Upper lobe of right lung (tissue), 1 donor: Measurements from ENCODE around the gene HBA1. TPM values are rescaled to one million over a fixed set of nuclear protein-coding genes. Genes with fewer than 3 reads are reported as not detected.

Experiments
- ATAC-seq: fragments of 200-7000 bp; cut with Tn5 transposase; one replicate; pipeline ENCODE4 v1.9.1; 2020; ENCODE audit warnings: mild to moderate bottlenecking, moderate library complexity
- DNase-seq: peaks from one replicate; pipeline ENCODE4 v3.0.0-alpha.2; 2020
- H3K27ac ChIP-seq: fragments of 200-600 bp; one replicate; pipeline ENCODE4 v1.8.0; 2022
- H3K27me3 ChIP-seq: fragments of 200-600 bp; one replicate; pipeline ENCODE4 v1.8.0; 2022; ENCODE audit warnings: mild to moderate bottlenecking
- H3K36me3 ChIP-seq: fragments of 200-600 bp; one replicate; pipeline ENCODE4 v1.8.0; 2022
- H3K4me1 ChIP-seq: fragments of 200-600 bp; one replicate; pipeline ENCODE4 v1.8.0; 2022
- H3K4me3 ChIP-seq: fragments of 200-600 bp; one replicate; pipeline ENCODE4 v1.8.0; 2022; ENCODE audit warnings: mild to moderate bottlenecking
- H3K9me3 ChIP-seq: fragments of 200-600 bp; one replicate; pipeline ENCODE4 v1.8.0; 2022
- intact Hi-C: fragments of 100-400 bp; cut with DNase I; formaldehyde crosslinking; loops from one replicate; pipeline ENCODE4 v1.11.0; 2022
- total RNA-seq: library from RNA; stranded (reverse); fragmentation: NEBNext Ultra II Directional; extraction: Animal tissue kit (Norgen Biotek cat#: 25700); gene quantifications from one replicate; pipeline ENCODE4 v1.2.1, GENCODE V29; 2021
- TF ChIP-seq, protein P1 (sequence below): fragments of 200-600 bp; IDR thresholded peaks from one replicate; pipeline ENCODE4 v1.8.0; 2022; ENCODE audit warnings: antibody characterized with exemption
- donor health status: DM: no; HTN: yes; CAD: no; lungs with severe emphysema.

Gene HBA1
- total RNA-seq, 1 donor from 2014 or later, result 241 TPM

DNA sequence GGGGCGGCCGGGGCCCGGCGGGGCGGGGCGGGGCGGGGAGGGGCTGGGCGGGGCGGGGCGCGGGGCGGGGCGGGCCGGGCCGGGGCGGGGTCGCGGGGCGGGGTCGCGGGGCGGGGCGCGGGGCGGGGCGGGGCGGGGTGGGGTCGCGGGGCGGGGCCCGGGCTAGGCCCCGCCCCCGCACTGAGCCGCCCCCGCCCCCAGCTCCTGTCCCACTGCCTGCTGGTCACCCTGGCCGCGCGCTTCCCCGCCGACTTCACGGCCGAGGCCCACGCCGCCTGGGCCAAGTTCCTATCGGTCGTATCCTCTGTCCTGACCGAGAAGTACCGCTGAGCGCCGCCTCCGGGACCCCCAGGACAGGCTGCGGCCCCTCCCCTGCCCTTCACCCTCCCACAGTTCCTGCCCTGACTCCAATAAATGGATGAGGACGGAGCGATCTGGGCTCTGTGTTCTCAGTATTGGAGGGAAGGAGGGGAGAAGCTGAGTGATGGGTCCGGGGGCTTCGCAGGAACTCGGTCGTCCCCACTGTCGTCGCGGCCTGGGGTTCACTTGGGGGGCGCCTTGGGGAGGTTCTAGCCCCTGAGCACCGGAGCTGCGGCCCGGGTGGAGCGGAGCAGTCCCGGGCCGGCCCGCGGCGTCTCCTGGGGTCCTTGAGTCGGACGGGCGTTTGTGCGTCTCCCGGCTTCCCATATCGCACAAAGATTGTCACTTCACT lies 11.5 kb upstream of the HBA1 start:
- intact Hi-C loops, result no loop called here
- DNase-seq, result no peak
- Histone ChIP-seq H3K4me1 (peaks cover 18% of the 10 kb centered on the region), H3K27me3 (peaks cover 48% of the 10 kb centered on the region), H3K9me3 (no peaks in the 10 kb centered on the region), H3K4me3 (no peak overlapping the region), H3K27ac (no peak overlapping the region), H3K36me3 (no peaks in the 10 kb centered on the region)
- TF ChIP-seq, protein P1, sequence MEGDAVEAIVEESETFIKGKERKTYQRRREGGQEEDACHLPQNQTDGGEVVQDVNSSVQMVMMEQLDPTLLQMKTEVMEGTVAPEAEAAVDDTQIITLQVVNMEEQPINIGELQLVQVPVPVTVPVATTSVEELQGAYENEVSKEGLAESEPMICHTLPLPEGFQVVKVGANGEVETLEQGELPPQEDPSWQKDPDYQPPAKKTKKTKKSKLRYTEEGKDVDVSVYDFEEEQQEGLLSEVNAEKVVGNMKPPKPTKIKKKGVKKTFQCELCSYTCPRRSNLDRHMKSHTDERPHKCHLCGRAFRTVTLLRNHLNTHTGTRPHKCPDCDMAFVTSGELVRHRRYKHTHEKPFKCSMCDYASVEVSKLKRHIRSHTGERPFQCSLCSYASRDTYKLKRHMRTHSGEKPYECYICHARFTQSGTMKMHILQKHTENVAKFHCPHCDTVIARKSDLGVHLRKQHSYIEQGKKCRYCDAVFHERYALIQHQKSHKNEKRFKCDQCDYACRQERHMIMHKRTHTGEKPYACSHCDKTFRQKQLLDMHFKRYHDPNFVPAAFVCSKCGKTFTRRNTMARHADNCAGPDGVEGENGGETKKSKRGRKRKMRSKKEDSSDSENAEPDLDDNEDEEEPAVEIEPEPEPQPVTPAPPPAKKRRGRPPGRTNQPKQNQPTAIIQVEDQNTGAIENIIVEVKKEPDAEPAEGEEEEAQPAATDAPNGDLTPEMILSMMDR, result no peak
- peak; percentile 52 for ATAC-seq

DNA sequence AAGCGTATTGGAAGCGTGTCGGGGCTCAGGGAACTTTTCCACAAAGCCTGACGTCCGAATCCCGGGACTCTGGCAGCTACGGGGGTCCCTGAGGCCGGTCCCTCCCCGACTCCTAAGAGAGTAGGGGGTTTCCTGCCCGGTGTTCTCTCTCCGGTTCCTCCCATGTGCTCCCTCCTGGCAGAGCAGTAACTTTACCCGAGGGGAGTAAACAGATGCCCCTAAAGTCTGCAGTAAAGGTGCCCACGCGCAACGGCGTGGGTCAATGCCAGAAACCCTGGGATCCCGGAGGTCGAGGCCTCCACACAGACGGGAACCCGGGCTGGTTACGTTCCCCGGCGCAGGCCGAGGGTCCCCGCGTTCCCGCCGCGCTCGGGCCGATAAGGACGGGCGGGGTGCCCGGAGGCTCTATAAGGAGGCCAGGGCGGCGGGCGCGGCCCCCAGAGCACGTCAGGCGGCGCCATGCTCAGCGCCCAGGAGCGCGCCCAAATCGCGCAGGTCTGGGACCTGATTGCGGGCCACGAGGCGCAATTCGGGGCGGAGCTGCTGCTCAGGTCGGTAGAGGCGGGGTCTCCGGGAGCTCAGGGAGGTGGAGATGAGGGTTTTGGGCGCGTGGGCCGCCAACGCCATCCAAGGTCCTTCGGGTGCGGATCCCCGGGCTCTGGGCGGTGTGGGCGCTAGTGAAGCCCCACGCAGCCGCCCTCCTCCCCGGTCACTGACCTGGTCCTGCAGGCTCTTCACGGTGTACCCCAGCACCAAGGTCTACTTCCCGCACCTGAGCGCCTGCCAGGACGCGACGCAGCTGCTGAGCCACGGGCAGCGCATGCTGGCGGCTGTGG lies 10.7 kb upstream of the HBA1 start, which contains the start of gene HBM:
TSS of gene HBM (plus strand) at position 440 of the 836 bp plus-strand sequence. CDS start at position 460, 20 bp downstream.
- intact Hi-C loops, result no loop called here
- TF ChIP-seq, protein P1, result no peak
- no peak within 1 kb of the TSS for H3K4me3 ChIP-seq

DNA sequence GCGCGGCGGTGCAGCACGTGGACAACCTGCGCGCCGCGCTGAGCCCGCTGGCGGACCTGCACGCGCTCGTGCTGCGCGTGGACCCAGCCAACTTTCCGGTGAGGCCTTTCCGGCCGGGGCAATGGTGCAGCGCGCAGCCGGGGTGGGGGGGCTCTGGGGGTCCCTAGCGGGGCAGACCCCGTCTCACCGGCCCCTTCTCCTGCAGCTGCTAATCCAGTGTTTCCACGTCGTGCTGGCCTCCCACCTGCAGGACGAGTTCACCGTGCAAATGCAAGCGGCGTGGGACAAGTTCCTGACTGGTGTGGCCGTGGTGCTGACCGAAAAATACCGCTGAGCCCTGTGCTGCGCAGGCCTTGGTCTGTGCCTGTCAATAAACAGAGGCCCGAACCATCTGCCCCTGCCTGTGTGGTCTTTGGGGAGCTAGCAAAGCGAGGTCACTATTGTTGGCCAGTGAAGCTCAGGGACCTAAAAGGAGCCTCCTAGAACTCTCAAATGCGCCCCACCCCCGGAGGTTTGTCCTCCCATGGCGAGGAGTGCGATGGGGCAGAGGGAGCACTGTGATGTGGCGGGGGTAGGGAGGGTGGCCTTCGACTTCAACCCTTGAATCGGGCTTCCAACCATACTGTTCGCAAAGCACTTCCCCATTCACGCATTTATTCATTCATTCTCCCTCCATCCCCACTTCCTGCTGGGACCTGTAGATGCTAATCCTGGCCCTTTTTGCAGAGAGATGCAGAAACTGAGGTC lies 9.9 kb upstream of the HBA1 start:
- ATAC-seq, result no peak
- peaks cover 18% of the 10 kb centered on the region for H3K4me1 ChIP-seq
- intact Hi-C loops, result no loop called here
- H3K27ac ChIP-seq, result no peak overlapping the region
- TF ChIP-seq, protein P1, result no peak
- DNase-seq, result no peak
- no peak overlapping the region for H3K4me3 ChIP-seq
- H3K9me3 ChIP-seq, result no peaks in the 10 kb centered on the region
- H3K27me3 ChIP-seq, result peaks cover 61% of the 10 kb centered on the region
- no peaks in the 10 kb centered on the region for H3K36me3 ChIP-seq

More for the DNA sequence above, 10.7 kb upstream of the HBA1 start, which contains the start of gene HBM:
- ATAC-seq, result no peak
- Histone ChIP-seq H3K27ac (no peak within 1 kb of the TSS), H3K9me3 (no peaks in the 10 kb centered on the region), H3K27me3 (peaks cover 53% of the 10 kb centered on the region), H3K36me3 (no peaks in the 10 kb centered on the region), H3K4me1 (peaks cover 18% of the 10 kb centered on the region)
- DNase-seq, result no peak

DNA sequence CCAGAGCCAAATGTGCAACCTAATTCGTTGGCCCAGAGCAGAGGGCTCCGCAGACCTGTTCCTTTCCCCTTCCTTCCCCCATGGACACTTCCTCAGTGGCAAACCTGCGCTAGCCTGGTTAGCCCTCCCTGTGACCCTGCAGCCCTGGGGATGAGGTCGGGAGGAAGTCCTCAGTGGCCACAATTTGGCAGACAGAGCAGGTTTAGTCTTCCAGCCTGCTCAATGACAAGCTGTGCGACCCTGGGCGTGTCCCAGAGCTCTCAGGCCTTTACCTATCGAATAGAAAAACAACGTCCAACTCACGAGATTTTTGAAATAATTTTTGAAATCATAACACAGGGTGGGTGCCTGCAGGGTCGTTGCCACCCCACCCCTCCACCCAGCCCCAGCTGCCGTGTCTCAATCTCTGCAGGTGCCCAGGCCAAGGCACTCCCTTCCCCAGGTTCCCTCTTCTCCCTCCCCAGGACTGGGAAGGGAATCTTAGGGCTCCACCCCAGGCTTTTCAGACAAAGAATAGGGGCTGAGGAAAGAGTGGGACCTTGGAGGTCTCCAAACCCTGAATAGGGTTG lies 9.3 kb upstream of the HBA1 start:
- intact Hi-C loops, result no loop called here
- Histone ChIP-seq H3K9me3 (no peaks in the 10 kb centered on the region), H3K27ac (no peak overlapping the region)

DNA sequence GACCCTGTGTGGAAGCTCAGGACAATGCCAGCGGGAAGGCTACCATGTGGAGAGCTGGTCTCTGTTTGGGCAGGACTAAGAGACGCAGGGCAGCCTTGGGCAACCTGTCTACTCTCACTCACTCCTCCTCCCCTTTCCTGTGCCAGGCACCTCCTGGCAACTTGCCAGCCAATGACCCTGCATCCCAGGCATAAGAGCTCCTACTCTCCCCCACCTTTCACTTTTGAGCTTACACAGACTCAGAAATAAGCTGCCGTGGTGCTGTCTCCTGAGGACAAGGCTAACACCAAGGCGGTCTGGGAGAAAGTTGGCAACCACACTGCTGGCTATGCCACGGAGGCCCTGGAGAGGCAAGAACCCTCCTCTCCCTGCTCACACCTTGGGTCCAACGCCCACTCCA lies 8.1 kb upstream of the HBA1 start:
- TF ChIP-seq, protein P1, result no peak
- no peaks in the 10 kb centered on the region for H3K36me3 ChIP-seq
- H3K27ac ChIP-seq, result no peak overlapping the region
- peaks cover 18% of the 10 kb centered on the region for H3K4me1 ChIP-seq
- peaks cover 64% of the 10 kb centered on the region for H3K27me3 ChIP-seq
- H3K4me3 ChIP-seq, result no peak overlapping the region
- ATAC-seq (no peak), DNase-seq (no peak)
- H3K9me3 ChIP-seq, result no peaks in the 10 kb centered on the region
- intact Hi-C loops, result no loop called here

More for the DNA sequence above, 9.3 kb upstream of the HBA1 start:
- TF ChIP-seq, protein P1, result no peak
- DNase-seq, result no peak
- Histone ChIP-seq H3K4me1 (peaks cover 18% of the 10 kb centered on the region), H3K4me3 (no peak overlapping the region), H3K36me3 (no peaks in the 10 kb centered on the region), H3K27me3 (peaks cover 64% of the 10 kb centered on the region)
- no peak for ATAC-seq
